ENCODE measurements around the gene SHB.

- TF ChIP-seq CTCF (conservative IDR thresholded peaks at IDR 0.05; ENCODE audit: low read depth, low read length) (no peak), EZH2 (IDR thresholded peaks at IDR 0.05; ENCODE audit: low read length, unreplicated experiment) (no peak), EZH2phosphoT487 (IDR thresholded peaks at IDR 0.05; ENCODE audit: borderline replicate concordance, low read length) (no peak)
These were observed 15.1 kb downstream of the SHB start for GRCh38 chr9:38053697-38054461.
